Endodermal cell (in vitro differentiated cells): ENCODE data around the gene ACBD3. TPM values are rescaled to one million over a fixed set of nuclear protein-coding genes. Genes with fewer than 3 reads are reported as not detected.
A peak's percentile ranks its signal among the peaks of the same experiment; 100 is the strongest.

ENCODE experiments used
- DNase-seq: peaks from one replicate; pipeline ENCODE4 v3.0.0-alpha.2; 2017
- H3K27ac ChIP-seq: 2 replicates; pipeline ENCODE4 v1.5.1; 2013; ENCODE audit warnings: mild to moderate bottlenecking, low read depth, low read length, moderate library complexity
- H3K27me3 ChIP-seq: 2 replicates; pipeline ENCODE4 v1.6.1; 2013; ENCODE audit warnings: mild to moderate bottlenecking, low read length, moderate library complexity; ENCODE audit not compliant: insufficient read depth, control insufficient read depth, poor library complexity, severe bottlenecking
- H3K36me3 ChIP-seq: 2 replicates; pipeline ENCODE4 v1.7.0; 2013; ENCODE audit warnings: mild to moderate bottlenecking, low read length, moderate library complexity; ENCODE audit not compliant: control insufficient read depth, insufficient read depth
- H3K4me1 ChIP-seq: one replicate; pipeline ENCODE4 v1.7.0; 2013; ENCODE audit warnings: low read length; ENCODE audit not compliant: control insufficient read depth, insufficient read depth
- H3K4me3 ChIP-seq: 2 replicates; pipeline ENCODE4 v1.5.1; 2013; ENCODE audit warnings: mild to moderate bottlenecking, low read length, moderate library complexity
- H3K9ac ChIP-seq: 2 replicates; pipeline ENCODE4 v1.6.1; 2013; ENCODE audit warnings: mild to moderate bottlenecking, low read length, moderate library complexity; ENCODE audit not compliant: poor library complexity, severe bottlenecking; ENCODE audit errors: extremely low read depth
- H3K9me3 ChIP-seq: 2 replicates; pipeline ENCODE4 v1.6.1; 2013; ENCODE audit warnings: mild to moderate bottlenecking, low read length, moderate library complexity; ENCODE audit not compliant: control insufficient read depth
- H3K27ac Mint-ChIP-seq: 2 replicates; pipeline ENCODE4 v1.8.0; 2020; ENCODE audit warnings: mixed read lengths
- H3K27me3 Mint-ChIP-seq: 2 replicates; pipeline ENCODE4 v1.8.0; 2021; ENCODE audit warnings: mild to moderate bottlenecking, mixed read lengths; ENCODE audit not compliant: insufficient read depth
- H3K36me3 Mint-ChIP-seq: 2 replicates; pipeline ENCODE4 v1.8.0; 2020; ENCODE audit warnings: low read depth, mixed read lengths
- H3K4me1 Mint-ChIP-seq: 2 replicates; pipeline ENCODE4 v1.8.0; 2020; ENCODE audit warnings: mixed read lengths
- H3K4me3 Mint-ChIP-seq: 2 replicates; pipeline ENCODE4 v1.8.0; 2020; ENCODE audit warnings: mild to moderate bottlenecking, moderate library complexity, mixed read lengths
- H3K9me3 Mint-ChIP-seq: 2 replicates; pipeline ENCODE4 v1.8.0; 2020; ENCODE audit warnings: mild to moderate bottlenecking, mixed read lengths
- WGBS, 2 experiments: methylation state at CpG; one replicate each; pipeline versions ENCODE4 v1.1.5 to v1.1.7; 2013; ENCODE audit warnings: missing lambda C conversion rate in 2 of 2, mixed read lengths in 1 of 2; ENCODE audit not compliant: insufficient coverage in 1 of 2, insufficient read length in 1 of 2; 5-methylcytosine and 5-hydroxymethylcytosine counted together
- total RNA-seq, 2 donors: library from RNA; stranded (reverse); fragmentation: NEBNext Ultra II Directional in 1 of 2; extraction: Animal tissue kit (Norgen Biotek cat#: 25700) in 1 of 2; gene quantifications; 2 replicates in 1 of 2; 3 replicates in 1 of 2; pipeline ENCODE4 v1.2.1, GENCODE V29; 2021
- TF ChIP-seq, protein P1 (sequence below): fragments of 200-600 bp; sonication (generic); conservative IDR thresholded peaks from 2 replicates; pipeline ENCODE4 v1.5.0; 2021; ENCODE audit warnings: antibody characterized with exemption, mild to moderate bottlenecking

The ACBD3 gene
- total RNA-seq, 2 donors from 2014 or later = 34.8 to 48.0 TPM

- Histone ChIP-seq H3K27me3 (no peaks in the 10 kb centered on the region), H3K9ac (no peak overlapping the region), H3K4me1 (peaks cover 23% of the 10 kb centered on the region), H3K9me3 (no peaks in the 10 kb centered on the region), H3K4me3 (no peak overlapping the region), H3K27ac (no peak overlapping the region), H3K36me3 (no peaks in the 10 kb centered on the region)
- Mint-ChIP-seq H3K4me3 (no peak overlapping the region), H3K36me3 (no peaks in the 10 kb centered on the region), H3K4me1 (peaks cover 51% of the 10 kb centered on the region), H3K27me3 (no peaks in the 10 kb centered on the region), H3K9me3 (no peaks in the 10 kb centered on the region), H3K27ac (no peak overlapping the region)
- 89 to 98% methylated on average over 5 of the region's 5 CpGs for WGBS, 2 experiments
- DNase-seq = no peak
- TF ChIP-seq, protein P1, sequence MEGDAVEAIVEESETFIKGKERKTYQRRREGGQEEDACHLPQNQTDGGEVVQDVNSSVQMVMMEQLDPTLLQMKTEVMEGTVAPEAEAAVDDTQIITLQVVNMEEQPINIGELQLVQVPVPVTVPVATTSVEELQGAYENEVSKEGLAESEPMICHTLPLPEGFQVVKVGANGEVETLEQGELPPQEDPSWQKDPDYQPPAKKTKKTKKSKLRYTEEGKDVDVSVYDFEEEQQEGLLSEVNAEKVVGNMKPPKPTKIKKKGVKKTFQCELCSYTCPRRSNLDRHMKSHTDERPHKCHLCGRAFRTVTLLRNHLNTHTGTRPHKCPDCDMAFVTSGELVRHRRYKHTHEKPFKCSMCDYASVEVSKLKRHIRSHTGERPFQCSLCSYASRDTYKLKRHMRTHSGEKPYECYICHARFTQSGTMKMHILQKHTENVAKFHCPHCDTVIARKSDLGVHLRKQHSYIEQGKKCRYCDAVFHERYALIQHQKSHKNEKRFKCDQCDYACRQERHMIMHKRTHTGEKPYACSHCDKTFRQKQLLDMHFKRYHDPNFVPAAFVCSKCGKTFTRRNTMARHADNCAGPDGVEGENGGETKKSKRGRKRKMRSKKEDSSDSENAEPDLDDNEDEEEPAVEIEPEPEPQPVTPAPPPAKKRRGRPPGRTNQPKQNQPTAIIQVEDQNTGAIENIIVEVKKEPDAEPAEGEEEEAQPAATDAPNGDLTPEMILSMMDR = no peak
Measured at GRCh38 chr1:226207048-226207447, 20.5 kb upstream of the ACBD3 start.

DNA sequence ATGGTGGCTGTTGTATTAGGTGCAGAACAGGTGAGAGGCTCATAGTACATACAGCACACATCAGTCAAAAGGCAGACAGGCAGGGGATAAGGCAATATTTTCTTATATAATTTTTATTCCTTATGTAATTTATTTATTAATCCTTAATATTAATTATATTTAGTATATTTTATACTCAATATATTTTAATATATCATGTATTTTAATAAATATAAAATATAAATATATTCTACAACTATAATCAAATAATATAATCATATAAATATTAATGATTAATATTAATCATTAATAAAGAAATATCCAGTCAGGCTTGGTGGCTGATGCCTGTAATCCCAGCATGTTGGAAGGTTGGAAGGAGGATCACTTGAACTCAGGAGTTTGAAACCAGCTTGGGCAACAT is 17.7 kb upstream of the ACBD3 start:
- Histone ChIP-seq H3K4me3 (no peak overlapping the region), H3K36me3 (no peaks in the 10 kb centered on the region), H3K4me1 (peaks cover 8% of the 10 kb centered on the region), H3K27ac (no peak overlapping the region), H3K27me3 (no peaks in the 10 kb centered on the region), H3K9me3 (no peaks in the 10 kb centered on the region), H3K9ac (no peak overlapping the region)
- no peak for DNase-seq
- Mint-ChIP-seq H3K4me1 (peaks cover 30% of the 10 kb centered on the region), H3K4me3 (no peak overlapping the region), H3K9me3 (no peaks in the 10 kb centered on the region), H3K27me3 (no peaks in the 10 kb centered on the region), H3K36me3 (no peaks in the 10 kb centered on the region), H3K27ac (no peak overlapping the region)
- TF ChIP-seq, protein P1 = no peak

GRCh38 chr1:226203655-226204054 is 17.1 kb upstream of the ACBD3 start:
- peak; percentile 70 for DNase-seq
- Histone ChIP-seq H3K4me1 (peaks cover 4% of the 10 kb centered on the region), H3K9me3 (no peaks in the 10 kb centered on the region), H3K36me3 (no peaks in the 10 kb centered on the region), H3K9ac (no peak overlapping the region), H3K27ac (no peak overlapping the region), H3K4me3 (no peak overlapping the region), H3K27me3 (no peaks in the 10 kb centered on the region)
- TF ChIP-seq, protein P1 = no peak
- no peak overlapping the region for H3K27ac Mint-ChIP-seq
- H3K27me3 Mint-ChIP-seq = no peaks in the 10 kb centered on the region
- no peaks in the 10 kb centered on the region for H3K36me3 Mint-ChIP-seq
- H3K4me3 Mint-ChIP-seq = no peak overlapping the region
- WGBS, 2 experiments = 75 to 97% methylated on average over 3 to 4 of the region's 4 CpGs
- H3K9me3 Mint-ChIP-seq = no peaks in the 10 kb centered on the region
- peaks cover 25% of the 10 kb centered on the region for H3K4me1 Mint-ChIP-seq
